GM23338 (cell line): ENCODE results near the gene FMO2. TPM values are rescaled to one million over a fixed set of nuclear protein-coding genes. Genes with fewer than 3 reads are reported as not detected.

Experiments
- ATAC-seq: fragments of 200-7000 bp; cut with Tn5 transposase; 3 replicates; pipeline ENCODE4 v1.9.1; 2020
- DNase-seq: peaks from one replicate; pipeline ENCODE4 v3.0.0-alpha.2; 2015; ENCODE audit warnings: low spot score
- H2AFZ ChIP-seq: fragments of 200-600 bp; sonication (generic); 2 replicates; pipeline ENCODE4 v1.8.0; 2016; ENCODE audit warnings: antibody characterized with exemption, mild to moderate bottlenecking, moderate library complexity
- H3F3A ChIP-seq: fragments of 200-600 bp; sonication (generic); replicated peaks from 2 replicates; pipeline ENCODE4 v1.8.0; 2017; ENCODE audit warnings: antibody characterized with exemption, mixed run types, low read depth
- H3K27ac ChIP-seq: fragments of 200-600 bp; sonication (generic); 2 replicates; pipeline ENCODE4 v1.6.1; 2016; ENCODE audit warnings: low read depth
- H3K27me3 ChIP-seq: fragments of 200-600 bp; sonication (generic); 2 replicates; pipeline ENCODE4 v1.8.0; 2016; ENCODE audit warnings: mild to moderate bottlenecking, mixed run types, moderate library complexity; ENCODE audit not compliant: insufficient read depth
- H3K36me3 ChIP-seq: fragments of 200-600 bp; sonication (generic); 2 replicates; pipeline ENCODE4 v1.8.0; 2016; ENCODE audit warnings: mild to moderate bottlenecking; ENCODE audit not compliant: insufficient read depth
- H3K4me1 ChIP-seq: fragments of 200-600 bp; sonication (generic); 2 replicates; pipeline ENCODE4 v1.8.0; 2016; ENCODE audit warnings: mild to moderate bottlenecking, moderate library complexity; ENCODE audit not compliant: insufficient read depth
- H3K4me2 ChIP-seq: fragments of 200-600 bp; sonication (generic); 2 replicates; pipeline ENCODE4 v1.7.1; 2017; ENCODE audit warnings: mixed run types
- H3K4me3 ChIP-seq: fragments of 200-600 bp; sonication (generic); 2 replicates; pipeline ENCODE4 v1.6.1; 2016; ENCODE audit warnings: mixed run types
- H3K79me2 ChIP-seq: fragments of 200-600 bp; sonication (generic); replicated peaks from 2 replicates; pipeline ENCODE4 v1.8.0; 2017; ENCODE audit warnings: mild to moderate bottlenecking; ENCODE audit not compliant: insufficient read depth
- H3K9me2 ChIP-seq: fragments of 200-600 bp; sonication (generic); 2 replicates; pipeline ENCODE4 v1.8.0; 2017; ENCODE audit not compliant: insufficient read depth
- H4K20me1 ChIP-seq: fragments of 200-600 bp; sonication (generic); replicated peaks from 2 replicates; pipeline ENCODE4 v1.8.0; 2017; ENCODE audit warnings: mild to moderate bottlenecking; ENCODE audit not compliant: insufficient read depth
- H3K27ac Mint-ChIP-seq: 2 replicates; pipeline ENCODE4 v1.8.0; 2020; ENCODE audit warnings: inconsistent platforms, mild to moderate bottlenecking, moderate library complexity, mixed read lengths
- H3K27me3 Mint-ChIP-seq: 3 replicates; pipeline ENCODE4 v1.8.0; 2022; ENCODE audit warnings: low read depth, mild to moderate bottlenecking, moderate library complexity, mixed read lengths, inconsistent platforms; ENCODE audit not compliant: insufficient read depth, poor library complexity
- H3K36me3 Mint-ChIP-seq: 3 replicates; pipeline ENCODE4 v1.8.0; 2021; ENCODE audit warnings: low read depth, mild to moderate bottlenecking, inconsistent platforms, moderate library complexity, mixed read lengths
- H3K4me1 Mint-ChIP-seq: 3 replicates; pipeline ENCODE4 v1.8.0; 2020; ENCODE audit warnings: mild to moderate bottlenecking, inconsistent platforms, mixed read lengths
- H3K4me3 Mint-ChIP-seq: 3 replicates; pipeline ENCODE4 v1.8.0; 2021; ENCODE audit warnings: moderate library complexity, mild to moderate bottlenecking, inconsistent platforms, mixed read lengths
- H3K9me3 Mint-ChIP-seq: 3 replicates; pipeline ENCODE4 v1.8.0; 2020; ENCODE audit warnings: moderate library complexity, mild to moderate bottlenecking, inconsistent platforms, mixed read lengths
- CREB1 ChIP-seq: fragments of 250-450 bp; sonication (Bioruptor Pico); IDR thresholded peaks from 2 replicates; pipeline ENCODE4 v1.5.0; 2020; ENCODE audit warnings: low read depth, mild to moderate bottlenecking, moderate library complexity
- EZH2 ChIP-seq: fragments of 200-600 bp; sonication (generic); IDR thresholded peaks from one replicate; pipeline ENCODE4 v1.8.0; 2017; ENCODE audit warnings: antibody characterized with exemption, mild to moderate bottlenecking, low read depth; ENCODE audit not compliant: unreplicated experiment
- EZH2phosphoT487 ChIP-seq: fragments of 200-600 bp; sonication (generic); IDR thresholded peaks from one replicate; pipeline ENCODE4 v1.8.1; 2018; ENCODE audit warnings: antibody characterized with exemption; ENCODE audit not compliant: unreplicated experiment
- JUNB ChIP-seq: IDR thresholded peaks from one replicate; pipeline ENCODE4 v1.6.1; 2016; ENCODE audit warnings: antibody characterized with exemption; ENCODE audit not compliant: unreplicated experiment
- NANOG ChIP-seq: IDR thresholded peaks from 2 replicates; pipeline ENCODE4 v1.6.1; 2016; ENCODE audit warnings: antibody characterized with exemption, borderline replicate concordance
- POLR2AphosphoS5 ChIP-seq: IDR thresholded peaks from 2 replicates; pipeline ENCODE4 v1.6.1; 2016; ENCODE audit warnings: antibody characterized with exemption, low read depth
- STAT1 ChIP-seq: IDR thresholded peaks from one replicate; pipeline ENCODE4 v1.6.1; 2016; ENCODE audit warnings: antibody characterized with exemption; ENCODE audit not compliant: unreplicated experiment
- ZNF114 ChIP-seq: fragments of 250-450 bp; sonication (Bioruptor Pico); IDR thresholded peaks from 2 replicates; pipeline ENCODE4 v1.5.0; 2020; ENCODE audit warnings: mild to moderate bottlenecking, moderate library complexity
- ZNF331 ChIP-seq: fragments of 250-450 bp; sonication (Bioruptor Pico); IDR thresholded peaks from 2 replicates; pipeline ENCODE4 v1.5.0; 2020; ENCODE audit warnings: low read depth, mild to moderate bottlenecking, moderate library complexity
- polyA plus RNA-seq: library from polyadenylated mRNA; unstranded; fragments of >200 nt; fragmentation: Nextera tagmentation; extraction: Ambion mirVana; gene quantifications from 2 replicates; pipeline ENCODE4 v1.2.1, GENCODE V29; 2016
- total RNA-seq: library from RNA; depleted of rRNA; stranded (reverse); fragments of >200 nt; shearing (Covaris generic); gene quantifications from 2 replicates; pipeline ENCODE4 v1.2.3, GENCODE V29; 2014
- TF ChIP-seq, protein P1 (sequence below): fragments of 250-450 bp; sonication (Bioruptor Pico); IDR thresholded peaks from 2 replicates; pipeline ENCODE4 v1.5.0; 2020; ENCODE audit warnings: mild to moderate bottlenecking, moderate library complexity
- TF ChIP-seq, protein P2 (sequence below): IDR thresholded peaks from one replicate; pipeline ENCODE4 v1.6.1; 2018; ENCODE audit warnings: antibody characterized with exemption; ENCODE audit not compliant: unreplicated experiment
- TF ChIP-seq, protein P3 (sequence below): IDR thresholded peaks from 2 replicates; pipeline ENCODE4 v1.6.1; 2016; ENCODE audit warnings: antibody characterized with exemption
- TF ChIP-seq, protein P4 (sequence below), 2 experiments: fragments of 200-600 bp in 1 of 2; sonication (generic) in 1 of 2; conservative IDR thresholded peaks; 2 replicates each; pipeline versions ENCODE4 v1.5.1 to v1.6.1; 2016 to 2017; ENCODE audit warnings: antibody characterized with exemption in 2 of 2, low read depth in 2 of 2, mild to moderate bottlenecking in 2 of 2, moderate library complexity in 1 of 2

FMO2 gene
- total and polyA plus RNA-seq, 2 experiments from 2014 or later = 0.31 TPM; not detected in 1

DNA sequence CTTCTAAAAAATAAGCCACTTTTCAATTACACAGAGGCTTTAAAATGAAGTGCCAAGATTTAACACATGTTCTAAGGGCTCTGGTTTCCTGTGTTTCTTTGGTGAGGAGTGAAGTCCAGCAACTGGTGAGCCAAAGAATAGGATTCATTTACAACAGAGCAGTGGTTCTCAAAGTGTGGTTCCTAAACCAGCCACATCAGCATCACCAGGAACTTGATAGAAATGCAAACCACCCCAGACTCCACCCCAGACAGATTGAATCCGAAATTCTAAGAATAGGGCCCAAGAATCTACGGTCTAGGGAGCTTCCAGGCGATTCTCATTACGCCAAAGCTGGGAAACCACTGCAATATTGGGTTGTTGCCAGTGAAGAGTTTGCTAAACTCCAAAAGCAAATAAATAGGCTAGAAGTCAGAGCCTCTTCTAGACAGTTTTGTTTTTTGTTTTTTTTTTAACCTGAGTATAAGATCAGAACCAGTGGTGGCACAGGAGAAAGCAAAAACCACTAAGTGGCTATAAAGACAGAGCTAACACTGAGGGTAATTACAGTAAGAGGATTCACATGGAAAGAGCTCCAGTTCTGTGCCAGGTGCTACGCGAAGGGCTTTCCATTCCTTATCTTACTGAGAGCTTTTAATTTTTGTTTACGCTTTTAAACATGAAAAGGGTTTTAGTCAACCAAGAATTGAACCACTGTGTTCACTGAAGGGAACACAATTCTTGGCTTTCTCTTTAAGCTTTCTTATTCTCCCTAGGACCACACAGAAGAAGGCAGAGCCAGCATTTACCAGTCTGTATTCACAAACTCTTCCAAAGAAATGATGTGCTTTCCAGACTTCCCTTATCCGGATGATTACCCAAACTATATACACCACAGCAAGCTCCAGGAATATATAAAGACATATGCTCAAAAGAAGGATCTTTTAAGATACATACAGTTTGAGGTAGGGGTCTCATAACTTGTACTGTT, 42.4 kb upstream of the FMO2 start:
- H3K4me2 ChIP-seq = 0 out of 2 replicates have a peak overlapping the region, but pooled peaks have one; percentile 15
- H3F3A ChIP-seq = no peaks in the 10 kb centered on the region
- Mint-ChIP-seq H3K4me3 (no peak overlapping the region), H3K36me3 (no peaks in the 10 kb centered on the region), H3K27ac (no peak overlapping the region), H3K4me1 (peaks cover 21% of the 10 kb centered on the region; the same call in 2 of the 3 replicates), H3K27me3 (peaks cover 2% of the 10 kb centered on the region), H3K9me3 (no peaks in the 10 kb centered on the region)
- no peak overlapping the region for H3K4me3 ChIP-seq
- DNase-seq (peak; percentile 28), ATAC-seq (peak; percentile 69)
- H3K9me2 ChIP-seq = no peaks in the 10 kb centered on the region
- peak overlapping the region; percentile 49 for H2AFZ ChIP-seq
- TF ChIP-seq, protein P1, sequence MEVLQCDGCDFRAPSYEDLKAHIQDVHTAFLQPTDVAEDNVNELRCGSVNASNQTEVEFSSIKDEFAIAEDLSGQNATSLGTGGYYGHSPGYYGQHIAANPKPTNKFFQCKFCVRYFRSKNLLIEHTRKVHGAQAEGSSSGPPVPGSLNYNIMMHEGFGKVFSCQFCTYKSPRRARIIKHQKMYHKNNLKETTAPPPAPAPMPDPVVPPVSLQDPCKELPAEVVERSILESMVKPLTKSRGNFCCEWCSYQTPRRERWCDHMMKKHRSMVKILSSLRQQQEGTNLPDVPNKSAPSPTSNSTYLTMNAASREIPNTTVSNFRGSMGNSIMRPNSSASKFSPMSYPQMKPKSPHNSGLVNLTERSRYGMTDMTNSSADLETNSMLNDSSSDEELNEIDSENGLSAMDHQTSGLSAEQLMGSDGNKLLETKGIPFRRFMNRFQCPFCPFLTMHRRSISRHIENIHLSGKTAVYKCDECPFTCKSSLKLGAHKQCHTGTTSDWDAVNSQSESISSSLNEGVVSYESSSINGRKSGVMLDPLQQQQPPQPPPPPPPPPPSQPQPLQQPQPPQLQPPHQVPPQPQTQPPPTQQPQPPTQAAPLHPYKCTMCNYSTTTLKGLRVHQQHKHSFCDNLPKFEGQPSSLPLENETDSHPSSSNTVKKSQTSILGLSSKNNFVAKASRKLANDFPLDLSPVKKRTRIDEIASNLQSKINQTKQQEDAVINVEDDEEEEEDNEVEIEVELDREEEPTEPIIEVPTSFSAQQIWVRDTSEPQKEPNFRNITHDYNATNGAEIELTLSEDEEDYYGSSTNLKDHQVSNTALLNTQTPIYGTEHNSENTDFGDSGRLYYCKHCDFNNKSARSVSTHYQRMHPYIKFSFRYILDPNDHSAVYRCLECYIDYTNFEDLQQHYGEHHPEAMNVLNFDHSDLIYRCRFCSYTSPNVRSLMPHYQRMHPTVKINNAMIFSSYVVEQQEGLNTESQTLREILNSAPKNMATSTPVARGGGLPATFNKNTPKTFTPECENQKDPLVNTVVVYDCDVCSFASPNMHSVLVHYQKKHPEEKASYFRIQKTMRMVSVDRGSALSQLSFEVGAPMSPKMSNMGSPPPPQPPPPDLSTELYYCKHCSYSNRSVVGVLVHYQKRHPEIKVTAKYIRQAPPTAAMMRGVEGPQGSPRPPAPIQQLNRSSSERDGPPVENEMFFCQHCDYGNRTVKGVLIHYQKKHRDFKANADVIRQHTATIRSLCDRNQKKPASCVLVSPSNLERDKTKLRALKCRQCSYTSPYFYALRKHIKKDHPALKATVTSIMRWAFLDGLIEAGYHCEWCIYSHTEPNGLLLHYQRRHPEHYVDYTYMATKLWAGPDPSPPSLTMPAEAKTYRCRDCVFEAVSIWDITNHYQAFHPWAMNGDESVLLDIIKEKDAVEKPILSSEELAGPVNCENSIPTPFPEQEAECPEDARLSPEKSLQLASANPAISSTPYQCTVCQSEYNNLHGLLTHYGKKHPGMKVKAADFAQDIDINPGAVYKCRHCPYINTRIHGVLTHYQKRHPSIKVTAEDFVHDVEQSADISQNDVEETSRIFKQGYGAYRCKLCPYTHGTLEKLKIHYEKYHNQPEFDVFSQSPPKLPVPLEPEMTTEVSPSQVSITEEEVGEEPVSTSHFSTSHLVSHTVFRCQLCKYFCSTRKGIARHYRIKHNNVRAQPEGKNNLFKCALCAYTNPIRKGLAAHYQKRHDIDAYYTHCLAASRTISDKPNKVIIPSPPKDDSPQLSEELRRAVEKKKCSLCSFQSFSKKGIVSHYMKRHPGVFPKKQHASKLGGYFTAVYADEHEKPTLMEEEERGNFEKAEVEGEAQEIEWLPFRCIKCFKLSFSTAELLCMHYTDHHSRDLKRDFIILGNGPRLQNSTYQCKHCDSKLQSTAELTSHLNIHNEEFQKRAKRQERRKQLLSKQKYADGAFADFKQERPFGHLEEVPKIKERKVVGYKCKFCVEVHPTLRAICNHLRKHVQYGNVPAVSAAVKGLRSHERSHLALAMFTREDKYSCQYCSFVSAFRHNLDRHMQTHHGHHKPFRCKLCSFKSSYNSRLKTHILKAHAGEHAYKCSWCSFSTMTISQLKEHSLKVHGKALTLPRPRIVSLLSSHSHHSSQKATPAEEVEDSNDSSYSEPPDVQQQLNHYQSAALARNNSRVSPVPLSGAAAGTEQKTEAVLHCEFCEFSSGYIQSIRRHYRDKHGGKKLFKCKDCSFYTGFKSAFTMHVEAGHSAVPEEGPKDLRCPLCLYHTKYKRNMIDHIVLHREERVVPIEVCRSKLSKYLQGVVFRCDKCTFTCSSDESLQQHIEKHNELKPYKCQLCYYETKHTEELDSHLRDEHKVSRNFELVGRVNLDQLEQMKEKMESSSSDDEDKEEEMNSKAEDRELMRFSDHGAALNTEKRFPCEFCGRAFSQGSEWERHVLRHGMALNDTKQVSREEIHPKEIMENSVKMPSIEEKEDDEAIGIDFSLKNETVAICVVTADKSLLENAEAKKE (CRISPR knock-in tag) = no peak
- TF ChIP-seq, protein P2, sequence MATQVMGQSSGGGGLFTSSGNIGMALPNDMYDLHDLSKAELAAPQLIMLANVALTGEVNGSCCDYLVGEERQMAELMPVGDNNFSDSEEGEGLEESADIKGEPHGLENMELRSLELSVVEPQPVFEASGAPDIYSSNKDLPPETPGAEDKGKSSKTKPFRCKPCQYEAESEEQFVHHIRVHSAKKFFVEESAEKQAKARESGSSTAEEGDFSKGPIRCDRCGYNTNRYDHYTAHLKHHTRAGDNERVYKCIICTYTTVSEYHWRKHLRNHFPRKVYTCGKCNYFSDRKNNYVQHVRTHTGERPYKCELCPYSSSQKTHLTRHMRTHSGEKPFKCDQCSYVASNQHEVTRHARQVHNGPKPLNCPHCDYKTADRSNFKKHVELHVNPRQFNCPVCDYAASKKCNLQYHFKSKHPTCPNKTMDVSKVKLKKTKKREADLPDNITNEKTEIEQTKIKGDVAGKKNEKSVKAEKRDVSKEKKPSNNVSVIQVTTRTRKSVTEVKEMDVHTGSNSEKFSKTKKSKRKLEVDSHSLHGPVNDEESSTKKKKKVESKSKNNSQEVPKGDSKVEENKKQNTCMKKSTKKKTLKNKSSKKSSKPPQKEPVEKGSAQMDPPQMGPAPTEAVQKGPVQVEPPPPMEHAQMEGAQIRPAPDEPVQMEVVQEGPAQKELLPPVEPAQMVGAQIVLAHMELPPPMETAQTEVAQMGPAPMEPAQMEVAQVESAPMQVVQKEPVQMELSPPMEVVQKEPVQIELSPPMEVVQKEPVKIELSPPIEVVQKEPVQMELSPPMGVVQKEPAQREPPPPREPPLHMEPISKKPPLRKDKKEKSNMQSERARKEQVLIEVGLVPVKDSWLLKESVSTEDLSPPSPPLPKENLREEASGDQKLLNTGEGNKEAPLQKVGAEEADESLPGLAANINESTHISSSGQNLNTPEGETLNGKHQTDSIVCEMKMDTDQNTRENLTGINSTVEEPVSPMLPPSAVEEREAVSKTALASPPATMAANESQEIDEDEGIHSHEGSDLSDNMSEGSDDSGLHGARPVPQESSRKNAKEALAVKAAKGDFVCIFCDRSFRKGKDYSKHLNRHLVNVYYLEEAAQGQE = no peak
- TF ChIP-seq JUNB (no peak), ZNF114 (CRISPR knock-in tag) (no peak), POLR2AphosphoS5 (no peak), CREB1 (CRISPR knock-in tag) (no peak), EZH2 (no peak), ZNF331 (CRISPR knock-in tag) (no peak), NANOG (no peak), STAT1 (no peak), EZH2phosphoT487 (no peak)
- TF ChIP-seq, protein P3, sequence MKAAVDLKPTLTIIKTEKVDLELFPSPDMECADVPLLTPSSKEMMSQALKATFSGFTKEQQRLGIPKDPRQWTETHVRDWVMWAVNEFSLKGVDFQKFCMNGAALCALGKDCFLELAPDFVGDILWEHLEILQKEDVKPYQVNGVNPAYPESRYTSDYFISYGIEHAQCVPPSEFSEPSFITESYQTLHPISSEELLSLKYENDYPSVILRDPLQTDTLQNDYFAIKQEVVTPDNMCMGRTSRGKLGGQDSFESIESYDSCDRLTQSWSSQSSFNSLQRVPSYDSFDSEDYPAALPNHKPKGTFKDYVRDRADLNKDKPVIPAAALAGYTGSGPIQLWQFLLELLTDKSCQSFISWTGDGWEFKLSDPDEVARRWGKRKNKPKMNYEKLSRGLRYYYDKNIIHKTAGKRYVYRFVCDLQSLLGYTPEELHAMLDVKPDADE = no peak
- TF ChIP-seq, protein P4, sequence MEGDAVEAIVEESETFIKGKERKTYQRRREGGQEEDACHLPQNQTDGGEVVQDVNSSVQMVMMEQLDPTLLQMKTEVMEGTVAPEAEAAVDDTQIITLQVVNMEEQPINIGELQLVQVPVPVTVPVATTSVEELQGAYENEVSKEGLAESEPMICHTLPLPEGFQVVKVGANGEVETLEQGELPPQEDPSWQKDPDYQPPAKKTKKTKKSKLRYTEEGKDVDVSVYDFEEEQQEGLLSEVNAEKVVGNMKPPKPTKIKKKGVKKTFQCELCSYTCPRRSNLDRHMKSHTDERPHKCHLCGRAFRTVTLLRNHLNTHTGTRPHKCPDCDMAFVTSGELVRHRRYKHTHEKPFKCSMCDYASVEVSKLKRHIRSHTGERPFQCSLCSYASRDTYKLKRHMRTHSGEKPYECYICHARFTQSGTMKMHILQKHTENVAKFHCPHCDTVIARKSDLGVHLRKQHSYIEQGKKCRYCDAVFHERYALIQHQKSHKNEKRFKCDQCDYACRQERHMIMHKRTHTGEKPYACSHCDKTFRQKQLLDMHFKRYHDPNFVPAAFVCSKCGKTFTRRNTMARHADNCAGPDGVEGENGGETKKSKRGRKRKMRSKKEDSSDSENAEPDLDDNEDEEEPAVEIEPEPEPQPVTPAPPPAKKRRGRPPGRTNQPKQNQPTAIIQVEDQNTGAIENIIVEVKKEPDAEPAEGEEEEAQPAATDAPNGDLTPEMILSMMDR (conservative IDR thresholded peaks at IDR 0.05; ENCODE audit: low read depth in 2 of 2) = no peak
- H3K79me2 ChIP-seq = no peaks in the 10 kb centered on the region
- peaks cover 12% of the 10 kb centered on the region for H3K4me1 ChIP-seq
- no peaks in the 10 kb centered on the region for H3K36me3 ChIP-seq
- no peaks in the 10 kb centered on the region for H4K20me1 ChIP-seq
- H3K27ac ChIP-seq = no peak overlapping the region
- no peaks in the 10 kb centered on the region for H3K27me3 ChIP-seq
